ENCODE results near the gene CTNNA3.

Gene CTNNA3

DNA sequence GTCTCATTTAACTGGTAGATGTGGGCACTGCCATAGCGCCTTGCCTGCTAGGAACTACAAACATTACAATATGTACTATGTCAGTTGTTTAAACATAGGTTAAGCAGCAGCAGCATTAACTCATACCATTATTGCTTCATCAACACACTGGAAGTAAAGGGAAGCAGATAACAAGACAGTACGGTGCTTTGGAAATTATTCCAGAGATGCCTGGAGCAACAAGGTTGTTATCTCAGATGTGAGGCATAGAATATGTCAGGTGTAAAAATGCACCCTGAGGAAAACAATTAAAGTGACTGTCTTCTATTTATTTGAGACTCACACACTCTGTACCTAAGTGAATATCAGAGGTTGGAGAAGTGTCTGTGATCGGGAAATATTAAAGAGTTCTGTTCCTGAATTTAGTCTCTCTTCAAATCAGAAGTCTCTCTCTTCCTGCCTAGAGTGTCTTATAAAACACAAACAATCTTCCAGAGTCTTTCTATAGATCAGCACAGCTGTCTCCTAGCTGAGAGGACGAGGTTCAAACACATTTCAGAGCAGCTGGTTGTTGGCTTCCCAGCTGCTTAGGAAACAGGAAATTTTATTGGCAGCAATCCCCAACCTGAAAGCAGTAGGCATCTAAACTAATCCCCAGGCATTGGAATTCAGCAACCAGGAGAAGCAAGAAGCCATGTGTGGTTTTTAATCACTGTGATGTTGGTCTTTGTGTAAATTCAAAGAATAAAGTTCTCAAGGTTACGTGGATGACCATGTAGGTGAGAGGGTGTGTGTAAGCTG, 1764.5 kb downstream of the CTNNA3 start:
- no peak for DNase-seq (ENCODE audit: low read depth)

DNA sequence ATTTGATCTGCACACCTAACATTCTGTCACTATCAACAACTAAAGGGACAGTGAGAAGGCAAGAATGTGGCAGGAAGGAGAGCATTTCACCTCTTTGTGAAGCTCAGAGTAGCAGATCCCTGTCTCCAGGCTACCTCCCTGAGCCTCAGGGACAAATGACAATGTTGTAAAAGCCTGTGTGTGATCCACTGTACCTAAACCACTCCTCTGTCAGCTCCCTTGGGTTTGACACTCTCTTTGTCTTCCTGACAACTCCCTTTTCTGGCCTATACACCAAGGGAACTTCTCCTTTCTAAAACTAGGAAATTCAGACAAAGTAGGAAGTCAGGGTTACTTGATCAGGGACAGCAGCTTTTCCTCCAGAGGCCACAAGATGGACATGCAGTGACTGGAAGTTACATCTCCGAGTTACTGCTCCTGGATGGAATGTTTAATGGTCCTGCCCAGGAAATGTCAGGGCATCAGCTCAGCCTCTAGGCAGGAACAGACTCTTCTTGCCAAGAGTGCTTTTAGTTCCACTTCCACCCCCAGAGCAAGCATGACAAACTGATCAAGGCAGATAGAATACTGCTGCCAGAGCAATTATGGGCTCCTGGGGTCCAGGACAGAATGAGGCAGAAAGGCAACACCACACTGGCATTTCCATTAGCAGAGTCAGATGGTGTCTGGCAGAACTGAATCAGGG, 1784.7 kb downstream of the CTNNA3 start:
- DNase-seq (ENCODE audit: low read depth): no peak

DNA sequence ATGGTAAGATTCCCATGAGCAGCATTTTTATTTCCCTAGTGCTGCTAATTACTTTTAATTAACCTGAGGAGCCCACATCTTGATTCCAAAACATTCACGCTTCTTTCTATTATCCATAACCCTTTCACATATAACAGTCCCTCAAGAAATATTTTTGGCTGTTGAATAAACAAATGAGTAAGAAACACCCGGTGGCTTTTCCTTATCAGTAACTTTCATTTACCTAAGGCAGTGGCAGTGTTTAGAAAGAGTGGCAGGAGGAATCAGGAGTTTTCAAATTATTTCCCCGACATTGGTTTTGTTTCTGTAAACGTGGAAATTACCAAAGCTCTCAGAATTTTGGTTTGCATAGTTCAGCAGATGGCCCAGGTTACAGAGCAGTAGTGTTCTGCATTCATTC, 1785.8 kb downstream of the CTNNA3 start:
- DNase-seq (ENCODE audit: low read depth): no peak

DNA sequence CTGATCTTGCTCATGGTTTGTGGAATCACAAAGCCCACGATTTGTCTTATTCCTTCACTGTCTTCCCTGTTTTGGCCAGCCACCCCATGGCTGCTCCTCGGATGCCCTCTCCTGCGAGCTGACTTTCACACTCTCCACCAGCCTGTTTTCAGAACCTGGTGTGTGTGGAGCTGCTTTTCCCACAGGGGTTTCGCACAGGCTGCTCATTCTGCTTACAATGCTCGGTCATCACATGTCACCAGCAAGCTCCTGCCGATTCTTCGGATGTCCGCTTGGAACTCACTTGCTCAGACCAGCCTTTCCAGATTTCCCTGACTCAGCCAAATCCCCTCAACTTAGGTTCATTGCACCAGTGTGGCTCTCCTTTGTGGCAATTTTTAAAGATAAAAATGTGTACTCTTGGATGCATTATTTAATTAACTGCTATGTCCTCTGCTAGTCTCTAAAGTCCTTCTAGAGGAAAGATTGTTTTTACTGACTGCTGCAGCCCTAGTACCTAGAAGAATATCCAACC, 1788.7 kb downstream of the CTNNA3 start:
- no peak for DNase-seq (ENCODE audit: low read depth)

DNA sequence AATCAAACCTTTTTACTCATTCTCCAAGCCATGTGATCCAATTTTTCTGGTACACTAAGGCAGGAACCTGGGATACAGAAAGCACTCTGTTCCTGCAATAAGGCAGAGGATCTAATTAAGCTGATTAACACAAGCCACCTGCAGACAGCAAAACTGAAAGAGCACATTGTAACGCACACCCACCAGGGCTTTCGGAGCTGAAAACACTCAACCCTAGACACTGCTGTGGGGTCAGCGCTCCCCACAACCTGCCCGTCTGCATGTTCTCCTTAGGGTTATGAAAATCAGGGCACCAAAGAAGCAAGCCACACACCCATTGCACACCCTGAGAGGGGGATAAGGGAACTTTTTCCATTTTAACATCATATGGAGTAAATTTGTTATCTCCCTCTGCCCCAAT, 1792.4 kb downstream of the CTNNA3 start:
- DNase-seq (ENCODE audit: low read depth): no peak

GRCh38 chr10:65900271-65900670, 1795.7 kb downstream of the CTNNA3 start:
- no peak for DNase-seq (ENCODE audit: low read depth)

DNA sequence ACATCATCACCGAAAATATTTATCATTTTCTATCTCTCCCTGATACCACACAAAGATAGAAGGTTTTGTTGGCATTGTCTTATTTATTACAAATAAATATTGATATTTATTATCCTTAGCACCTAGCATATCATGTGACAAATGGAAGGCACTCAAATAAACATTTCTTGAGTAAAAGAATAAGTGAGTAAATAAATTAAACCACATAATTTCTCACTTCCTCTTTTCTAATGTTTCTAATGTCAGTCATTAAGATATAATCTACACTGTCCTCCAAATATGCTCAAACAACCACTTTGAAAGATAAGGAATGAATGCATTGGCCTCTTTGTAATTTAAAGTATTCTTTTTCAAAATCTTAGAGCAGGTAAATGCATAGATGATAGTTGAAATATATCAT, 1797.9 kb downstream of the CTNNA3 start:
- no peak for DNase-seq (ENCODE audit: low read depth)

GRCh38 chr10:65894961-65895360, 1801.0 kb downstream of the CTNNA3 start:
- DNase-seq (ENCODE audit: low read depth): no peak

DNA sequence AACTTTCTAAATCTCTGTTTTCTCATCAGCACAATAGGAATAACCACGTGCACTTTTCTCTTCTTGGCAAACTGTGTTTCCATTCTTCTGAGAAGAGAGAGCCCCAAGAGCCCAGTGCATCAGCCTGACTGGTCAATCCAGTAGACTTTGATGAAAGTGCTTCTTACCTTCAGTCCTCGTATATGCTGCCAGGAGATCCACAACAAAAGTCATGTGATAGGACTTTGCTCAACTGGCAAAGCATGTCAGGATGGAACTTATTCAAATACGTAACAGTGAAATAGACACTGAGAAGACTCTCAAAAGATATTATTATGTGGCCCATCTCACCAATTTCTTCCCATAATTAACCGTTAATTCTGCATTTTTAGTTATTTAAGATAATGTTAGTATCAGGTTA, 1801.6 kb downstream of the CTNNA3 start:
- no peak for DNase-seq (ENCODE audit: low read depth)

- no peak for DNase-seq (ENCODE audit: low read depth)
Measured at GRCh38 chr10:65893676-65894075, 1802.3 kb downstream of the CTNNA3 start.

- no peak for DNase-seq (ENCODE audit: low read depth)
Measured at GRCh38 chr10:65892284-65892683, 1803.7 kb downstream of the CTNNA3 start.

DNA sequence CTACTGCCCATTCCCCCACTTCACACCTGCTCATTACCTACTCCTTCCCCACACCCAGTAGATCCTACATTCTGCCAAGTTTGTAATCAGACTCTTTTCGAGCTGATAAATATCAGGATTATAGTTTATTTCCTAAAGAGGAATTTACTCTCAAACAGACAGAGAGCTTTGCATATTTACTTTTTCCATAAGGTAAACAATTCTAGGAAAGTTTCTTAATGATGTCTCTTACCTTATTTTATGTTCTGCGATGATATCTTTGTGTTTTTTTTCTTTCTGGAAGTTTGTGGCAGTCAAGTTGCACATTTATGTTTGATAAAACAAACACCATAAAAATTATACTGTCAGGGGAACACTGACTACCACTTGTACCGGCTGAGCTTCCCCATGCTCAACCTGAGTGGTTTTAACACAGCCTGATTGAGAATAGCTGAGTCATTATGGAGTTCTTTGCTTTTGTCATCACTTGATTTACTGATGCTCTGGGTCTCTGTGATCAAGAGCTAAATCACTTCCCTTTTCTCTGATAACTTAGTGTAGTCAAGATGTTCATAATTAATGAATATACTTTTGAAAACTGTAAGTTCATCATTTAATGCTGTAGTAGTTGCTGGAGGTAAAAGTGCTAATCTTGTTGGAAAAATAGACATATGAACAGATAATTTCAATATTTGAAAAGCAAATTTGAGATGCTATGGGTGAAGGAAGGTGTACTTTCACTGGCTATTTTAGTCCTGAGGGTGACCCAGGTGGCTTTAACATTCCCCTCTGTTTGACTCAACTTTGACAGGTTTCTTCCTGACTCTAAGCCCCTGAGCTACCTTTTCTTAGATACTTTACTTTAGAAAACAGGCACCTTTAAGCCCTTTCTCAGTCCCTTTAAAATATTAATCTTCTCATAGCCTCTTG, 1804.7 kb downstream of the CTNNA3 start:
- no peak for DNase-seq (ENCODE audit: low read depth)

GRCh38 chr10:65864529-65864928, 1831.5 kb downstream of the CTNNA3 start:
- DNase-seq (ENCODE audit: low read depth): no peak

DNA sequence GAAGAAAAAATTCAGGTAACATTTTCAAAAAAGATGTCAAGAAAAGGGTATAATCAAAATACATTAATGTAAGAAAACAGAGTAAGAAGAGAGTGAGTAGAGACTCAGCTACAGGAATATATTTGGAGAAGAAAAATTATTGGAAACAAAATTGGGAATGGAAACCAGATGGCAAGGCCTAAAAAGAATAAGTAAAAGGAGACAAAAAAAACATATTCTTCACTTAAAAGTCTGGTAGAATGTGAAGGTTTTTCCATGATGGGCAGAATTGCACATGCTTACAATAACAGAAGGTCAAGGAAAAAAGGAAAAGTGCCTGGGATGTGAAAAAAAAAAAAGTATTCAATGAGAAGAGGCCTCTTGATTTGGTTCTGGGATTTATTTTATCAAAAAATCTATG, 1832.0 kb downstream of the CTNNA3 start:
- DNase-seq (ENCODE audit: low read depth): no peak
